Activated CD8-positive, alpha-beta T cell treated with anti-CD3 and anti-CD28 coated beads for 36 hours (primary cell): ENCODE results near the gene TMEM39A. TPM values are rescaled to one million over a fixed set of nuclear protein-coding genes. Genes with fewer than 3 reads are reported as not detected.

Source experiments
- ATAC-seq: fragments of 200-7000 bp; cut with Tn5 transposase; one replicate; pipeline ENCODE4 v1.10.0; 2021; ENCODE audit warnings: mild to moderate bottlenecking, moderate library complexity
- CTCF ChIA-PET: fragments of 350-600 bp; sonication (Branson Sonifier 250); formaldehyde crosslinking; loops from one replicate; lab custom pipeline; 2021; ENCODE audit warnings: antibody characterized with exemption; lab: Charles Lee
- POLR2A ChIA-PET: fragments of 350-600 bp; sonication (Branson Sonifier 250); formaldehyde crosslinking; loops from one replicate; lab custom pipeline; 2021; ENCODE audit warnings: antibody characterized with exemption; lab: Charles Lee
- DNase-seq: peaks from one replicate; pipeline ENCODE4 v3.0.0-alpha.2; 2020
- H3K27ac Mint-ChIP-seq: one replicate; pipeline ENCODE4 v1.8.0; 2021; ENCODE audit warnings: mild to moderate bottlenecking, mixed read lengths
- H3K27me3 Mint-ChIP-seq: one replicate; pipeline ENCODE4 v1.8.0; 2021; ENCODE audit warnings: mixed read lengths
- H3K36me3 Mint-ChIP-seq: one replicate; pipeline ENCODE4 v1.8.0; 2021; ENCODE audit warnings: low read depth, mixed read lengths
- H3K4me1 Mint-ChIP-seq: one replicate; pipeline ENCODE4 v1.8.0; 2021; ENCODE audit warnings: low read depth, mixed read lengths
- H3K4me3 Mint-ChIP-seq: one replicate; pipeline ENCODE4 v1.8.0; 2021; ENCODE audit warnings: mild to moderate bottlenecking, moderate library complexity, mixed read lengths
- H3K9me3 Mint-ChIP-seq: one replicate; pipeline ENCODE4 v1.8.0; 2021; ENCODE audit warnings: mixed read lengths
- intact Hi-C: fragments of 100-400 bp; cut with micrococcal nuclease; formaldehyde crosslinking; loops from one replicate; pipeline ENCODE4 v1.10.0; 2022
- total RNA-seq, 2 experiments: library from RNA; stranded (reverse); gene quantifications; one replicate each; pipeline ENCODE4 v1.2.3, GENCODE V29; 2021
- TF ChIP-seq, protein P1 (sequence below): fragments of 200-600 bp; IDR thresholded peaks from one replicate; pipeline ENCODE4 v1.8.0; 2022; ENCODE audit warnings: antibody characterized with exemption, mild to moderate bottlenecking

Gene TMEM39A
- total RNA-seq, 2 experiments from 2014 or later: 26.0 to 30.7 TPM

GRCh38 chr3:119497820-119498185 is 34.4 kb upstream of the TMEM39A start:
- TF ChIP-seq, protein P1, sequence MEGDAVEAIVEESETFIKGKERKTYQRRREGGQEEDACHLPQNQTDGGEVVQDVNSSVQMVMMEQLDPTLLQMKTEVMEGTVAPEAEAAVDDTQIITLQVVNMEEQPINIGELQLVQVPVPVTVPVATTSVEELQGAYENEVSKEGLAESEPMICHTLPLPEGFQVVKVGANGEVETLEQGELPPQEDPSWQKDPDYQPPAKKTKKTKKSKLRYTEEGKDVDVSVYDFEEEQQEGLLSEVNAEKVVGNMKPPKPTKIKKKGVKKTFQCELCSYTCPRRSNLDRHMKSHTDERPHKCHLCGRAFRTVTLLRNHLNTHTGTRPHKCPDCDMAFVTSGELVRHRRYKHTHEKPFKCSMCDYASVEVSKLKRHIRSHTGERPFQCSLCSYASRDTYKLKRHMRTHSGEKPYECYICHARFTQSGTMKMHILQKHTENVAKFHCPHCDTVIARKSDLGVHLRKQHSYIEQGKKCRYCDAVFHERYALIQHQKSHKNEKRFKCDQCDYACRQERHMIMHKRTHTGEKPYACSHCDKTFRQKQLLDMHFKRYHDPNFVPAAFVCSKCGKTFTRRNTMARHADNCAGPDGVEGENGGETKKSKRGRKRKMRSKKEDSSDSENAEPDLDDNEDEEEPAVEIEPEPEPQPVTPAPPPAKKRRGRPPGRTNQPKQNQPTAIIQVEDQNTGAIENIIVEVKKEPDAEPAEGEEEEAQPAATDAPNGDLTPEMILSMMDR: no peak
- POLR2A ChIA-PET: interaction anchor here (0.8 to 3.7 kb wide), 11 partner anchors 8 to 203 kb away, joined by 3 to 29 read pairs (median 5); partner anchors contain the start of genes ARHGAP31, CD80, COX17 and POGLUT1
- peaks cover 43% of the 10 kb centered on the region for H3K4me1 Mint-ChIP-seq
- H3K4me3 Mint-ChIP-seq: peak overlapping the region; percentile 99
- H3K9me3 Mint-ChIP-seq: no peaks in the 10 kb centered on the region
- intact Hi-C loops: loop anchor here (5.0 kb wide), 1 partner anchor 36 kb away; the partner anchor contains the start of gene TMEM39A
- H3K27ac Mint-ChIP-seq: peak overlapping the region; percentile 96
- peak; percentile 12 for DNase-seq
- CTCF ChIA-PET: interaction anchor here (1.5 to 2.1 kb wide), 2 partner anchors 9 to 223 kb away, joined by 4 read pairs; no protein-coding TSS in a partner anchor
- H3K27me3 Mint-ChIP-seq: no peaks in the 10 kb centered on the region
- peaks cover 23% of the 10 kb centered on the region for H3K36me3 Mint-ChIP-seq
- ATAC-seq: no peak

DNA sequence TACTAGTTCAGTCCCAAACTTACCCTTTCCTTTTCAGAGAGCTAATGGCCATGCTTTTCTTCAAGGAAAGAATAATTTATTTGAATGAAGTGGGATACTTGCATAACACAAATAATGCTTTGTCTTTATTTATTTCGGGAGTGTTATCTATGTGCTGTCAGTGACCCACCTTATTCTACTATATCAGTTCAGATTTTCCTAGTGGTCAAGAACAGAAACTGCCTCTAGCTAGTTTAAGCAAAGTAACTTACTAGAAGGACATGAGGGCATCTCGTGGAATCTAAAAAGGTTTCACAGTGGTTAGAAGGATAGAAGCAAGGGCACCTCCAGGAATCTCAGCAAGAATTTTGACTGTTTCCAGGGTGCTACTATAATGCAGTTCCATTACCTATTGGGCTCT is 31.2 kb upstream of the TMEM39A start:
- Mint-ChIP-seq H3K4me1 (peaks cover 28% of the 10 kb centered on the region), H3K4me3 (no peak overlapping the region), H3K9me3 (no peaks in the 10 kb centered on the region), H3K27me3 (no peaks in the 10 kb centered on the region), H3K36me3 (peaks cover 20% of the 10 kb centered on the region), H3K27ac (no peak overlapping the region)
- ChIA-PET CTCF (interaction anchor here (1.0 kb wide), 1 partner anchor 34 kb away, joined by 4 read pairs; no protein-coding TSS in a partner anchor), POLR2A (interaction anchor here (0.7 kb wide), 1 partner anchor 30 kb away, joined by 3 read pairs; no protein-coding TSS in a partner anchor)
- intact Hi-C loops: no loop called here
- ATAC-seq: no peak
- DNase-seq: no peak
- TF ChIP-seq, protein P1: peak; percentile 12

DNA sequence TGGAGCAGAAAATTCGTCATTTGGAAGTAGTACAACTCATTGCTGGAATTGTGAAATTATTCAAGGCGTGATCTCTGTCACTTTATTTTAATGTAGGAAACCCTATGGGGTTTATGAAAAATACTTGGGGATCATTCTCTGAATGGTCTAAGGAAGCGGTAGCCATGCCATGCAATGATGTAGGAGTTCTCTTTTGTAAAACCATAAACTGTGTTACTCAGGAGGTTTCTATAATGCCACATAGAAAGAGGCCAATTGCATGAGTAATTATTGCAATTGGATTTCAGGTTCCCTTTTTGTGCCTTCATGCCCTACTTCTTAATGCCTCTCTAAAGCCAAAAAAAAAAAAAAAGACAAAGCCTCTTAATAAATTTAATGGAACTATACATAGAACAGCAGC is 29.4 kb upstream of the TMEM39A start:
- ATAC-seq (no peak), DNase-seq (no peak)
- Mint-ChIP-seq H3K4me1 (peaks cover 28% of the 10 kb centered on the region), H3K9me3 (no peaks in the 10 kb centered on the region), H3K4me3 (no peak overlapping the region), H3K27ac (no peak overlapping the region), H3K36me3 (peaks cover 18% of the 10 kb centered on the region), H3K27me3 (no peaks in the 10 kb centered on the region)
- TF ChIP-seq, protein P1: no peak
- CTCF ChIA-PET: no interaction called here
- POLR2A ChIA-PET: no interaction called here
- intact Hi-C loops: no loop called here

- intact Hi-C loops: no loop called here
- Mint-ChIP-seq H3K27me3 (no peaks in the 10 kb centered on the region), H3K4me1 (peaks cover 26% of the 10 kb centered on the region), H3K36me3 (peaks cover 16% of the 10 kb centered on the region), H3K4me3 (no peak overlapping the region), H3K9me3 (no peaks in the 10 kb centered on the region), H3K27ac (no peak overlapping the region)
- ChIA-PET POLR2A (no interaction called here), CTCF (no interaction called here)
- no peak for DNase-seq
- no peak for ATAC-seq
- TF ChIP-seq, protein P1: no peak
These were observed 28.7 kb upstream of the TMEM39A start for GRCh38 chr3:119492128-119492527.

DNA sequence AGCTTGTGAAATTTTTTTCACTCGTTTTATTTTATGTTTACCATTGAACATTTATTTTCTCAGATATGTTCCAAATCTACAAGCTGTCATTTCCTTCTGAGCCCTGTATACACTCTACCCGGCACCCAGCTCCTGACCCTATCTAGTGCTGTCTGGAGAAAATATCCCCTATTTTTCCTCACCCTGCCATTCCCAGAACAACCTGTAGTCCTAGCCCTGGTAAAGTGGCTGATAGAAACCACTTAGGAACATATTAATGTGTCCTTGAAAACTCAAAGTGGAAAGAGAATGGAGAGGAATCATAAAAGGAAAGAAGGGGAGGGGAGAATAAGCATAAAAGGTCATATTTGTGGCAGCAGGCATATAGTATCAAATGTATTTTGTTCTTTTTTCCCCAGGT is 26.7 kb upstream of the TMEM39A start:
- DNase-seq (no peak), ATAC-seq (no peak)
- ChIA-PET POLR2A (interaction anchor here (1.0 to 1.7 kb wide), 5 partner anchors 8 to 26 kb away, joined by 3 to 5 read pairs (median 3); partner anchors contain the start of genes POGLUT1 and TIMMDC1), CTCF (interaction anchor here (1.5 kb wide), 1 partner anchor 21 kb away, joined by 3 read pairs; no protein-coding TSS in a partner anchor)
- H3K4me1 Mint-ChIP-seq: peaks cover 19% of the 10 kb centered on the region
- no peaks in the 10 kb centered on the region for H3K27me3 Mint-ChIP-seq
- H3K4me3 Mint-ChIP-seq: no peak overlapping the region
- intact Hi-C loops: no loop called here
- H3K36me3 Mint-ChIP-seq: peaks cover 27% of the 10 kb centered on the region
- peak overlapping the region; percentile 41 for H3K27ac Mint-ChIP-seq
- no peaks in the 10 kb centered on the region for H3K9me3 Mint-ChIP-seq
- TF ChIP-seq, protein P1: no peak
